ENCODE data around the gene HTR1A. TPM values are rescaled to one million over a fixed set of nuclear protein-coding genes. Genes with fewer than 3 reads are reported as not detected.

Gene HTR1A
- total RNA-seq, 2 experiments from 2014 or later = not detected

DNA sequence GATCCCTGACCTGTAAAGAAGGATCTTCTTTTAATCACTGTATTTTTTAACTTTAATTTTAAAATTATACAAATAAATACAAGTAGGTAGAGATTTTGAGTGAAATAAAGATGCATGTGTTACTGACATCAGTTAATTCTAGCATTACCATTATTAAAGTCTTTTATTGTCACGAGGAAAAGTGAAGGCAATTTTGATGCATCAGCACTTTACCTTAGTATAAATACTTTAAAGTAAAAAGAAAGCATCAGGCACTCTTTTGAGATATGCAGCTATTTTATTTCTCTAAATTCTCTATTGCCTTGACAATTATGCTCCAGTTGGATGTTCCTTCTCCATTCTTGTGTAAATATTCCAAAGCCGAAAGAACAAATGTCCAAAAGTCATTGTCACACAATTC is 4.6 kb downstream of the HTR1A start:
- H3K27ac Mint-ChIP-seq = no peak overlapping the region
- H3K36me3 Mint-ChIP-seq = peaks cover 7% of the 10 kb centered on the region
- POLR2A ChIA-PET = no interaction called here
- intact Hi-C loops (cut with micrococcal nuclease) = no loop called here
- peaks cover 9% of the 10 kb centered on the region for H3K9me3 Mint-ChIP-seq
- H3K4me1 Mint-ChIP-seq (ENCODE audit: low read depth) = no peaks in the 10 kb centered on the region
- H3K27me3 Mint-ChIP-seq = peaks cover 25% of the 10 kb centered on the region
- DNase-seq = no peak
- H3K4me3 Mint-ChIP-seq = no peak overlapping the region
- CTCF ChIA-PET = no interaction called here

DNA sequence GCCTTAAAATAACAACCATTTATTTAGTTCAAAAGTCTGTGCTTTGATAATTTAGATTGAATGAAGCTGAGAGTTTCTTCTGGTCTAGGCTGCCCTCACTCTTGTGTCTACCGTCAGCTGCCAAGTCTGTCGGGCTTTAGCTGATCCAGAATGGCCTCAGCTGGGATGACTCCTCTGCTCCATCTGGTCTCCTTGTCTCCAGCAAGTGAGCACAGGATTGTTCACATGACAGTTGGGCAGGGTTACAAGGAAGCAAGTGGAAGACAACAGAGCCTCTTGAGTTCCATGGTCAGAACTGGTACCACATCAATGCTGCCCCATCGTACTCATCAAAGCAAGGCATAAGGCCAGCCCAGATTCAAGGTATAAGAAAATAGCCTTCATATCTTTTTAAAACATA is 9.0 kb downstream of the HTR1A start:
- H3K27ac Mint-ChIP-seq = no peak overlapping the region
- no peaks in the 10 kb centered on the region for H3K36me3 Mint-ChIP-seq
- CTCF ChIA-PET = no interaction called here
- intact Hi-C loops (cut with micrococcal nuclease) = no loop called here
- no peaks in the 10 kb centered on the region for H3K4me1 Mint-ChIP-seq (ENCODE audit: low read depth)
- POLR2A ChIA-PET = no interaction called here
- peaks cover 3% of the 10 kb centered on the region for H3K9me3 Mint-ChIP-seq
- DNase-seq = no peak
- no peaks in the 10 kb centered on the region for H3K27me3 Mint-ChIP-seq
- H3K4me3 Mint-ChIP-seq = no peak overlapping the region

DNA sequence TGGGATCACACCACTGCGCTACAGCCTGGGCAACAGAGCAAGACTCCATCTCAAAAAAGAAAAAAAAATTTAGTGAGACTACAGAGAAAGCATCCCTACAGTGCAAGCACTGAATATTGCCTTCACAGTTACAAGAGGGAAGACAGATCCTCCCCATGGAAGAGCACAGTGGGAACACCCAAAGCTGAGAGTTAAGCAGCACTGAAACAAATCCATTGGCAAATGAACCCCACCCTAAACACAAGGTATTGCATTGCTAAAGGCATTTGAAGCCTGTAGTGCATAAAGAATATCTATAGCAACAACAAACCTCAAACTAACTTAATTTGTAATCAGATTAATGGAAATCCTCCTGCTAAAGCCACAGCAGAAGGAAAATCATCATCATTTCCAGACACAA is 27.1 kb downstream of the HTR1A start:
- H3K27me3 Mint-ChIP-seq = no peaks in the 10 kb centered on the region
- ChIA-PET POLR2A (no interaction called here), CTCF (no interaction called here)
- H3K36me3 Mint-ChIP-seq = no peaks in the 10 kb centered on the region
- H3K9me3 Mint-ChIP-seq = peaks cover 13% of the 10 kb centered on the region
- H3K4me3 Mint-ChIP-seq = no peak overlapping the region
- intact Hi-C loops (cut with micrococcal nuclease) = no loop called here
- H3K4me1 Mint-ChIP-seq (ENCODE audit: low read depth) = no peaks in the 10 kb centered on the region
- DNase-seq = no peak
- H3K27ac Mint-ChIP-seq = no peak overlapping the region

DNA sequence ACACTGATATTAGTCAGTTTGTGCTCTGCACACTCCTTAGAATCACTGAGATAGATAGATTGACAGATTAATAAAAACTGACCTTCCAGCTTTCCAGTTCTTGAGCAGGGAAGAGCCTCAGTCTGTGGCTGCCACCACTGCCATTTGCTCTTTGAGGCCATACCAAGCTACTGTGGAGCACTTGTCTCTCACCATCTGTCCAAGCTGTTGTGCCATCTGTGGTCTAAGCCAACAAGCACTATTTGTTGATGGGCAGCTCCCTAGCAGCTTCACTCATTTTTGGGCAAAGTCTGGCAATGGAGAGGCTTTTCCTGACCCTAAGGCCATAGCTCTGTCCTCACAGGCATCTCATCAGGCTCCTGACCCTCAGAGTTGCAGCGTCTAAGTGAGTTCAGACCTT is 30.4 kb downstream of the HTR1A start:
- CTCF ChIA-PET = no interaction called here
- no peak overlapping the region for H3K4me3 Mint-ChIP-seq
- intact Hi-C loops (cut with micrococcal nuclease) = no loop called here

DNA sequence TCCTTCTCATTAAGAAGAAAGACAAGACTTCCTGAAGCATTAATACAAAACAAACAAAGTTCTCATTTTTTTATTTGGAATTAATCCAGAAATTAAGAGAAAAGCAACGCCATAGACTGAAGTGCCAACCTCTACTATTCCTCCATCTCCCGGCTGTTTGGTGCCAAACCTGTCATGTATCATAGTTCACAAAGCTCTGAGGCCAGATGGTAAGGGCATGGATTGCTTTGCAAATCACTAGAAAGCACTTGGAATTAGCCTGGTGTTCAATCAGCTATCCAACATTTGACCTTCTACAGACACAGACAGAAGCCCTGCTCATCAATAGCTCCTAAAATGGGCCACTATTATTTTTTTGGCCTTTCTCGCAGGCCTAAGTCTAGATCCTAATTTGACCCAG is 33.8 kb downstream of the HTR1A start:
- H3K9me3 Mint-ChIP-seq = peaks cover 5% of the 10 kb centered on the region

More for the DNA sequence above, 30.4 kb downstream of the HTR1A start:
- Mint-ChIP-seq H3K9me3 (peaks cover 12% of the 10 kb centered on the region), H3K36me3 (no peaks in the 10 kb centered on the region), H3K4me1 (ENCODE audit: low read depth) (no peaks in the 10 kb centered on the region), H3K27me3 (no peaks in the 10 kb centered on the region), H3K27ac (no peak overlapping the region)
- no peak for DNase-seq
- POLR2A ChIA-PET = no interaction called here

DNA sequence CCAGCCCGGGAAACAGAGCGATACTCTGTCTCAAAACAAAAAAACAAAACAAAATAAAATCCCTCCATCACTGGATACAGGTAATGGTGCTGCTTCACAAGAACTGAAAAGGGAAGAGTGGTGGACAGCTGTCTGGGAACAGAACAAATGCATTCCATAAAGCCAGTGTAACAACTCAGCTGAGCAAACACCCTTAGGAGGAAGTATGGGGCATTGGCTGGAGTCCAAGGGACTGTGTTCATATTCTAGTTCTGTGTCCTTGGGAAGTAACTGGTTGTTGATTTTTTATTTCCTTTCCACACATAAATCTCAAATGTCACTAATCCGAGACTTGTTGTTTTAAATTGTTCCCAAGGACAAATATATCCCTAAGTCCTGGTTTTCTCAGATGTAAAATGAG is 38.3 kb downstream of the HTR1A start:
- ChIA-PET POLR2A (no interaction called here), CTCF (no interaction called here)
- Mint-ChIP-seq H3K4me3 (no peak overlapping the region), H3K27ac (no peak overlapping the region), H3K9me3 (peaks cover 3% of the 10 kb centered on the region), H3K27me3 (no peaks in the 10 kb centered on the region), H3K4me1 (ENCODE audit: low read depth) (no peaks in the 10 kb centered on the region), H3K36me3 (no peaks in the 10 kb centered on the region)
- intact Hi-C loops (cut with micrococcal nuclease) = no loop called here
- DNase-seq = no peak

More for the DNA sequence above, 33.8 kb downstream of the HTR1A start:
- intact Hi-C loops (cut with micrococcal nuclease) = no loop called here
- Mint-ChIP-seq H3K4me1 (ENCODE audit: low read depth) (no peaks in the 10 kb centered on the region), H3K4me3 (no peak overlapping the region), H3K36me3 (no peaks in the 10 kb centered on the region), H3K27ac (no peak overlapping the region), H3K27me3 (no peaks in the 10 kb centered on the region)
- DNase-seq = no peak
- POLR2A ChIA-PET = no interaction called here
- CTCF ChIA-PET = no interaction called here

DNA sequence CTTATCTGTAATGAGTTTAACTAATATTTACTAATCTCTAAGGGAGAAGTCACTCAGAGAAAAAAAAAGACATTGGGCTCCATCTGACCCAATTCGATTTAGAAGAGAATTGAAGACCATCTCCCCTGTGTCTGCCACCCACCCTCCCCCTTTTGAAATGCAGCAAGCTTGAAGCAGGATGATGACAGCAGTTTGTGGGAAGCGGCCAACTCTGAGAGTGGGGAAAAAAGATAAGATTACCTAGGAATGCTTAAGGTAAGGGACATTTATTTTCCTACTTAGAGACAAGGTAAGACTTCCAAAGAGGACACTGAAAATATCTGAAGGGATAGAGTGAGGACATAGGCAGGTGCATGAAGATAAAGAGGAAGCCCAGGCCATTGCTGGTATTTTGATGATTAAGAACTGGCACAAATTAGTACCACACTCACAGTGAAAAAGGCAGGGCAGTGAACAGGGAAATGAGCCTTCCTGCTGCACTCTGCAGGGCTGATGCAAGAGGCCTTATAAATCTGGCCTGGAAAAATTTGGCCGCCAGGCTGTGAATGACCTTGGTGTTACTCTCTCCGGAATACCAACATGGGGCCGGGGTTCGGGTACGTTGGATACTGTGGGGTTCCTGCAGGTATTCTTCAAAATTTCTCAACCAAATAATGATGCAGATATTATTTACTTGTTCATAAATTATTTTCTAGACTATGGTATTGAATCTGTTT is 42.3 kb downstream of the HTR1A start:
- intact Hi-C loops (cut with micrococcal nuclease) = no loop called here
- Mint-ChIP-seq H3K27ac (no peak overlapping the region), H3K4me1 (ENCODE audit: low read depth) (no peaks in the 10 kb centered on the region), H3K27me3 (no peaks in the 10 kb centered on the region), H3K4me3 (no peak overlapping the region), H3K9me3 (peaks cover 3% of the 10 kb centered on the region), H3K36me3 (no peaks in the 10 kb centered on the region)
- POLR2A ChIA-PET = no interaction called here
- DNase-seq = no peak
- CTCF ChIA-PET = no interaction called here

DNA sequence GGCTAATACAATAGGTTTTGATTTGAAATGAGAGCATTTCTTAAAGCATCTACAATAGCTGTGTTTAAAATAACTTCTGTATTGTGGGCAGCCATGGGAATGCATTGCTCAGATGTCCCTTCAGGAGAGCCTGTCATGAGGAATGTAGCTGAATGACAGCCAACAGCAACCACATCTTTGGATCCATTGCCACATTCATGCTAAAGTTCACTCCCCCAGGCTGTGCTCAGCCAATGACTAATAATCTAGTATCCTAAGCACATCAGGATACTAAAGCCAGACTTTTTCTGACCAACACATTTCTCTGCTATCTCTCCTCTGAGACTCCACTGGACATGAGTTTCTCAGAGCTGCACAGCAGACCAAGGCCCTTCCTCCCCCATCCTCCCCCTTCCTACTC is 45.5 kb downstream of the HTR1A start:
- Mint-ChIP-seq H3K4me1 (ENCODE audit: low read depth) (no peaks in the 10 kb centered on the region), H3K27me3 (no peaks in the 10 kb centered on the region), H3K4me3 (no peak overlapping the region), H3K36me3 (no peaks in the 10 kb centered on the region), H3K27ac (no peak overlapping the region), H3K9me3 (peaks cover 6% of the 10 kb centered on the region)
- intact Hi-C loops (cut with micrococcal nuclease) = no loop called here
- POLR2A ChIA-PET = no interaction called here
- DNase-seq = no peak
- CTCF ChIA-PET = no interaction called here

DNA sequence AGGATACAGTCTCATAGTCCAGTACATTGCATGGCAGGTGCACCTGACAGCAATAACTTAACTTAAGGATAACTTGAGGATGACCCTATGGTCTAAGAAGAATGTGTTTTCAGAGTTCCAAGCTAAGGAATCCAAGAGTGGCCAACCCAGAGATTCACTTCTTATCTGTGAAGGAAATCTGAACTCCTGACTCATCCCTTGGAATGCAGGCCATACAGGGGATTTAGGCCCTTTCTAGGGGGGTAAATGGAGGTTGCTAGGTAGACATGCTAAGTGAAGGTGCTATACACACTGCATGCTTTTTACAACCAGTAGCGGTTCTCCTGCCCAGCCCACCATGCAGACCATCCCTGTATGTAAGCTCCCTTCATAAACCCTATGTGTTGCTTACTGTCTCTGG is 50.4 kb downstream of the HTR1A start:
- Mint-ChIP-seq H3K36me3 (no peaks in the 10 kb centered on the region), H3K4me1 (ENCODE audit: low read depth) (no peaks in the 10 kb centered on the region), H3K9me3 (peaks cover 12% of the 10 kb centered on the region), H3K27me3 (no peaks in the 10 kb centered on the region), H3K4me3 (no peak overlapping the region), H3K27ac (no peak overlapping the region)
- ChIA-PET CTCF (no interaction called here), POLR2A (no interaction called here)
- intact Hi-C loops (cut with micrococcal nuclease) = no loop called here
- DNase-seq = no peak

Other genes starting within 250 kb of the HTR1A start
- gene RNF180, start 203.4 kb upstream of the HTR1A start, total RNA-seq = not detected